Esophagus muscularis mucosa (tissue), 4 donors: ENCODE data around the gene DGCR6L. TPM values are rescaled to one million over a fixed set of nuclear protein-coding genes. Genes with fewer than 3 reads are reported as not detected.
"Not testable (repeated sequence)": the region's sequence is repeated elsewhere in the genome, so short reads cannot be mapped to it uniquely, and the experiment has no call there.

Source experiments
- DNase-seq: peaks from one replicate; pipeline ENCODE4 v3.0.0-alpha.2; 2017; ENCODE audit errors: extremely low spot score
- H3K27ac ChIP-seq, 4 donors: fragments of 200-600 bp; sonication (generic); replicated peaks in 1 of 4; 1 replicate in 3 of 4; 2 replicates in 1 of 4; pipeline ENCODE4 v1.5.1; 2016 to 2019; ENCODE audit warnings: mild to moderate bottlenecking in 1 of 4
- H3K27me3 ChIP-seq, 4 donors: fragments of 200-600 bp; sonication (generic); one replicate each; pipeline versions ENCODE4 v1.5.1 to v1.6.0; 2016 to 2019
- H3K36me3 ChIP-seq, 4 donors: fragments of 200-600 bp; sonication (generic); one replicate each; pipeline ENCODE4 v1.5.1; 2016 to 2019
- H3K4me1 ChIP-seq, 4 donors: fragments of 200-600 bp; sonication (generic); one replicate each; pipeline ENCODE4 v1.5.1; 2016 to 2019
- H3K4me3 ChIP-seq, 4 donors: fragments of 200-600 bp; sonication (generic); 1 replicate in 2 of 4; 2 replicates in 2 of 4; pipeline ENCODE4 v1.5.1; 2016 to 2019; ENCODE audit warnings: mild to moderate bottlenecking in 4 of 4, moderate library complexity in 1 of 4
- H3K9me3 ChIP-seq, 4 donors: fragments of 200-600 bp; sonication (generic); 1 replicate in 3 of 4; 2 replicates in 1 of 4; pipeline ENCODE4 v1.5.1; 2016 to 2019
- EP300 ChIP-seq: sonication (generic); formaldehyde crosslinking; IDR thresholded peaks from one replicate; pipeline ENCODE4 v1.6.1; 2017; ENCODE audit warnings: antibody characterized with exemption
- POLR2A ChIP-seq: fragments of 450-650 bp; IDR thresholded peaks from one replicate; pipeline ENCODE4 v1.6.1; 2017; ENCODE audit warnings: antibody characterized with exemption, moderate library complexity, mild to moderate bottlenecking, low read depth
- POLR2AphosphoS5 ChIP-seq, 2 donors: sonication (generic); formaldehyde crosslinking; IDR thresholded peaks; one replicate each; pipeline ENCODE4 v1.6.1; 2017; ENCODE audit warnings: antibody characterized with exemption in 2 of 2
- WGBS: methylation state at CpG from one replicate; pipeline ENCODE4 v1.1.5; 2018; 5-methylcytosine and 5-hydroxymethylcytosine counted together
- intact Hi-C: fragments of 100-400 bp; cut with DNase I; formaldehyde crosslinking; loops from one replicate; pipeline ENCODE4 v1.15.1; 2023
- total RNA-seq, 4 donors: library from RNA; depleted of rRNA; stranded (reverse); fragments of >200 nt; gene quantifications; one replicate each; pipeline versions ENCODE4 v1.1.0 to v1.2.1, GENCODE V29; 2016
- TF ChIP-seq, protein P1 (sequence below), 3 experiments: fragments of 200-600 bp in 2 of 3; fragments of 450-650 bp in 1 of 3; sonication (generic) in 2 of 3; IDR thresholded peaks; one replicate each; pipeline ENCODE4 v1.5.1; 2017 to 2019; ENCODE audit warnings: antibody characterized with exemption in 3 of 3, mild to moderate bottlenecking in 2 of 3, moderate library complexity in 1 of 3

Gene DGCR6L
- total RNA-seq, 4 donors from 2014 or later: 41.5 to 73.0 (median 52.9) TPM

DNA sequence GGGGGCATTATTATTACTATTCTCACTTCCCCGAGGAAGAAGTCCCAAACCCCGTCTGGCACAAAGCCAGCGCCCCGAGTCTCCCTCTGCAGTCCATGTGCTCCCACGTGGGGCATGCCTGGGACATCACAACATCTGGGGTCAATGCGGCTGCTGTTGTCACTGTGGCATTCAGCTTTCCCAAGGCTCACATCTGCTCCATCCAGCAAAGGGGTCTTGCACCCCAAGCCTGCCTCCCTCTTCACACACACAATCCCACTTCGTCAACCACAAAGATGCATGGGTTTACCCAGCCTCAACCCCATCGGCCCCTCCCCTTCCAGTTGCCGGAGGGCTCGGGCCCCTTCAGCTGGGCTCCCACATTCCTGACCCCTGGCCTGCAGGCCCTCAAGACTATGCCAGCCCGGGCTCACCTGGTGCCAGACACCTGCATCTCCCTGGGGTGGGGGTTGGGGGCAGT is 28.2 kb downstream of the DGCR6L start:
- Histone ChIP-seq H3K27me3 (peaks cover 0 to 20% (median 0%) of the 10 kb centered on the region in 4 donors), H3K9me3 (no peaks in the 10 kb centered on the region), H3K36me3 (no peaks in the 10 kb centered on the region), H3K4me3 (no peak overlapping the region), H3K4me1 (no peaks in the 10 kb centered on the region), H3K27ac (no peak overlapping the region)
- TF ChIP-seq, protein P1, sequence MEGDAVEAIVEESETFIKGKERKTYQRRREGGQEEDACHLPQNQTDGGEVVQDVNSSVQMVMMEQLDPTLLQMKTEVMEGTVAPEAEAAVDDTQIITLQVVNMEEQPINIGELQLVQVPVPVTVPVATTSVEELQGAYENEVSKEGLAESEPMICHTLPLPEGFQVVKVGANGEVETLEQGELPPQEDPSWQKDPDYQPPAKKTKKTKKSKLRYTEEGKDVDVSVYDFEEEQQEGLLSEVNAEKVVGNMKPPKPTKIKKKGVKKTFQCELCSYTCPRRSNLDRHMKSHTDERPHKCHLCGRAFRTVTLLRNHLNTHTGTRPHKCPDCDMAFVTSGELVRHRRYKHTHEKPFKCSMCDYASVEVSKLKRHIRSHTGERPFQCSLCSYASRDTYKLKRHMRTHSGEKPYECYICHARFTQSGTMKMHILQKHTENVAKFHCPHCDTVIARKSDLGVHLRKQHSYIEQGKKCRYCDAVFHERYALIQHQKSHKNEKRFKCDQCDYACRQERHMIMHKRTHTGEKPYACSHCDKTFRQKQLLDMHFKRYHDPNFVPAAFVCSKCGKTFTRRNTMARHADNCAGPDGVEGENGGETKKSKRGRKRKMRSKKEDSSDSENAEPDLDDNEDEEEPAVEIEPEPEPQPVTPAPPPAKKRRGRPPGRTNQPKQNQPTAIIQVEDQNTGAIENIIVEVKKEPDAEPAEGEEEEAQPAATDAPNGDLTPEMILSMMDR (IDR thresholded peaks at IDR 0.05): no peak
- TF ChIP-seq POLR2A: no peak
- TF ChIP-seq POLR2AphosphoS5 (IDR thresholded peaks at IDR 0.05): no peak
- no peak for TF ChIP-seq EP300
- no peak for DNase-seq
- 62% methylated on average over 11 of the region's 11 CpGs for whole genome bisulfite sequencing
- intact Hi-C loops: no loop called here

DNA sequence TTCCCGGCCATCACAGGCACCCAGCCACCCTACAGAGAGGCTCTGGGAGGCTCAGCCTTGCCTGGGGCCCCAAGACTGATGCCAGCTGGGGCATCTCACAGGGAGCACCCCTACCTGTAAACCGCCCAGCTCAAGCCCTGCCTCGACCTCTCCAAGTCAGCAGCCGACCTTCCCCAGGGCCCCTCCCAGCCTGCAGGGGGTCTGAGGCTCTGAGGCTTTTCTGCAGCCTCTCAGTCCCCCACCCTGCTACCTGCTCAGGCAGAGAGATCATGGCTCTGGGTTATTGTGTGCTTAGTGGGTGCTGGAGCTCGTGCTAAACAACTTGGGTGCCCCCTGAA is 28.6 kb downstream of the DGCR6L start:
- TF ChIP-seq POLR2A (no peak), EP300 (no peak), POLR2AphosphoS5 (IDR thresholded peaks at IDR 0.05) (no peak)
- TF ChIP-seq, protein P1 (IDR thresholded peaks at IDR 0.05): no peak
- Histone ChIP-seq H3K36me3 (no peaks in the 10 kb centered on the region), H3K27ac (no peak overlapping the region), H3K4me3 (no peak overlapping the region), H3K27me3 (peaks cover 0 to 24% (median 0%) of the 10 kb centered on the region in 4 donors), H3K9me3 (no peaks in the 10 kb centered on the region), H3K4me1 (no peaks in the 10 kb centered on the region)
- intact Hi-C loops: no loop called here
- 86% methylated on average over 2 of the region's 5 CpGs for WGBS
- no peak for DNase-seq

DNA sequence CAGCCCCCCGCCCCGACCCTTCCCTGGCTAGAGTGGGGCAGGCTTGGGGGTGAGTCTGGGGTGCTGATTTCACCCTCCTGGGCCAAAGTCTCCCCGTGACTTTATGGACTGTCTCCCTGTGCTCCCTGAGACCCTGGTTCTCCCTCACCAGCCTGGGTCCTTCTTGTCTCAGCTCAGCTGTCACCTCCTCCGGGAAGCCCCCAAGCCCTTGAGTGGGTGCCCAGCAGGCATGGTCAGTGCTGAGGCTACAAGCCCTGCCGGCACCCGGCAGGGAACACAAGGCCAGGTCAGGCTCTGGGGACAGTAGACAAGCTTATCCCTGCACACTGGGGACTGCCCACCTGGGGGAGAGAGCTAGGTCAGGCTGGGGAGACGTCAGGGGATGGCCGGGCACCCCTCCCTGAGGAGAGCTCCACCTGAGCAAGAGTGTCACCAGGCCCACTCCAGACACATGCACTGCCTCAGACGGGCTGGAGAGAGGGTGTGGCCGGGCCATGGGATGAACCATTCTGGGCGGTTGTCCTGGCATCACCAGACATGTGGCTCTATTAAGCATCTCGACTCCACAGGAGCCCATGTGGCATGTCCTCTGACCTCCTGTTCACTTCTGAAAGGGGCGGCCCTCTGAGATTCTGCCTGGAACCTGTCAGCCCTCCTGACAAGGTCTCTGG is 29.1 kb downstream of the DGCR6L start:
- H3K4me1 ChIP-seq: no peaks in the 10 kb centered on the region
- H3K9me3 ChIP-seq: no peaks in the 10 kb centered on the region
- no peak for DNase-seq
- TF ChIP-seq, protein P1 (IDR thresholded peaks at IDR 0.05): no peak
- TF ChIP-seq EP300 (no peak), POLR2A (no peak), POLR2AphosphoS5 (IDR thresholded peaks at IDR 0.05) (no peak)
- no peak overlapping the region for H3K4me3 ChIP-seq
- no peaks in the 10 kb centered on the region for H3K36me3 ChIP-seq
- 93% methylated on average over 5 of the region's 13 CpGs for WGBS
- intact Hi-C loops: no loop called here
- H3K27me3 ChIP-seq: peaks cover 0 to 24% (median 0%) of the 10 kb centered on the region in 4 donors
- no peak overlapping the region for H3K27ac ChIP-seq

DNA sequence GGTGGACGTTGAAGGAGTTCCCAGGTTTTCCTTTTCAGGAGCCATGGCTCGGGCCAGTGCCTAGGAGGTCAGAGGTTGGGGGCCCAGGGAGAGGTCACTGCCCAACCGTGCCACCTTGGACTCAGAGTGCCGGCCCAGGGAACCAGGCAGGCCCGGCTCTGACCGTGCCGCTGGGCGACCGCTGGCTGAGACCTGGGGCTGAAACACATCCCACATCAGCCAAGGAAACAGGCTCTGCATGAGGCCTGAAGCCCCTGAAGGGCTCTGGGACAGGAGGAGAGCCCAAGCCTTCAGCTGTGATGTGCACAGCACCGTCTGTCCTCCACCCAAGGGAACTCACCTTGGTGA is 29.8 kb downstream of the DGCR6L start:
- TF ChIP-seq EP300: no peak
- TF ChIP-seq, protein P1 (IDR thresholded peaks at IDR 0.05): no peak
- no peak for TF ChIP-seq POLR2A
- no peak for TF ChIP-seq POLR2AphosphoS5 (IDR thresholded peaks at IDR 0.05)
- Histone ChIP-seq H3K4me3 (no peak overlapping the region), H3K36me3 (no peaks in the 10 kb centered on the region), H3K27me3 (peaks cover 0 to 24% (median 0%) of the 10 kb centered on the region in 4 donors), H3K27ac (no peak overlapping the region), H3K9me3 (no peaks in the 10 kb centered on the region), H3K4me1 (no peaks in the 10 kb centered on the region)
- WGBS: 58% methylated on average over 3 of the region's 10 CpGs
- intact Hi-C loops: no loop called here
- no peak for DNase-seq

DNA sequence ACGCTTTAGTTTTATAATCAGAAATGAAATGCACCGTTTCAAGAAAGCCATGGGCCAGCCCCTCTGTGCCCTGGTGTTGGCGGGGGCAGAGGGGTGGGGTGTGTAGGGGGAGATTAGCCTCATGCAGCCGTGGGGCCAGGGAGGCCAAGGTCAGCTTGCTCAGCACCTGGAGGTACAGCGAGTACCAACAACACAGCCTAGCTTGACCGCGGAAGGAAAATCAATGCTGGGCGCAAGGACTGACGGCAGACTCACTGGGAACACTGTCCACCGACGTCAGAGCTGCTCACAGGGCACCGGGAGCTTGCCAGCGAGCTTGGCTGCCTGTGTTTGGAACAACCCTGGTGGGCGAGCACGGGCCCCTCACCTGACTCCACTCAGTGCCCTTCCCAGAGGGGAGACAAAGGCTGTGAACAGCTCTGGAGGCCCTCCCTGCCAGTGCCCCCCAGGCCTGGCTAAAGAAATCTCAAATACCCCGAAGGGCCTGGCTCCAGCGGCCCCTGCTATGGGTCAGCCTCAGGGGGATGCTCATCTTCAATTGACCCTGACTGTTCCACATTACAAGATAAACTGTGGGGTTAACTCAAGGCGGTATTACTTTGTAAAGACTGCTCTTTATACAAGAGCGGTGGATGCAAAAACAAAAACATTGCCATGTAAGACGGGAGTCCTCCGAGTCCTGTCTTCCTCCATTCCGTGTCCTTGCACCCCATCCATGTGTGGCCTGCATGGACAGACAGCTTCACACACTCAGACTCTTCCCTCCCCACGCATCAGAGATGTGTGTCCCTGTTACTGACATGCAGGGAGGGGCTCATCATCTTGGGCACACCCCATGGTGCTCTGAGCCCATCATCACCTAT is 30.4 kb downstream of the DGCR6L start:
- 86% methylated on average over 19 of the region's 23 CpGs for WGBS
- intact Hi-C loops, H3K27ac ChIP-seq, DNase-seq, H3K9me3 ChIP-seq, H3K4me1 ChIP-seq, H3K4me3 ChIP-seq, H3K36me3 ChIP-seq: not testable (repeated sequence)
- H3K27me3 ChIP-seq: peaks cover 0 to 24% (median 0%) of the 10 kb centered on the region in 4 donors

DNA sequence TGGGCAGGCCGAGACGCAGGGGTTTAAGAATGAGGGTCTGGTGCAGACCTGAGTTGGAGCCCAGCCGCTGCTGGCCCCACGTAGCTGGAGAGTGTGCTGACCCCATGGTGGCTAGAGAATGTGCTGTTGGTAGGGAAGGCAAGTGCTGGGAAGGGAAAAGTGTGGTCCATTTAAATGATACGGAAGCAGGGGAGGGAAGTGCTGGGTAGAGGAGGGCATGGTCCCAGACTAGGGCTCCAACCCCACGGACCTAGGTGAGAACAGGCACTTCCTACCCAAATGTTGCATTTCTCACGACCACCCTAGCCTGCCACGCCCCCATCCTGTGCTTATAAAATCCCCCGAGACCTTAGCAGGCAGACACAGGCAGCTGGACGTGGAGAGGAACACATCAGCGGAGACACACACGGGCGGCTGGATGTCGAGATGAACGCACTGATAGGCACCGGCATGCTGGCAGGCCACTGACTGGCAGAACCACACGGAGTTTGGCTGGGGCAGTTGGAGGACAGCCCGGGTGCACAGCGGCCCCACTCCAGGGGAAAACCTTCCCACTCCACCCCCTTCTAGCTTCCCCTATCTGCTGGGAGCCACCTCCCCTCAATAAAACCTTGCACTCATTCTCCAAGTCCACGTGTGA is 33.0 kb downstream of the DGCR6L start:
- DNase-seq, H3K27ac ChIP-seq, H3K9me3 ChIP-seq, H3K4me3 ChIP-seq, H3K4me1 ChIP-seq, H3K36me3 ChIP-seq, intact Hi-C loops: not testable (repeated sequence)
- WGBS: 82% methylated on average over 6 of the region's 20 CpGs
- H3K27me3 ChIP-seq: peaks cover 0 to 24% (median 0%) of the 10 kb centered on the region in 4 donors

DNA sequence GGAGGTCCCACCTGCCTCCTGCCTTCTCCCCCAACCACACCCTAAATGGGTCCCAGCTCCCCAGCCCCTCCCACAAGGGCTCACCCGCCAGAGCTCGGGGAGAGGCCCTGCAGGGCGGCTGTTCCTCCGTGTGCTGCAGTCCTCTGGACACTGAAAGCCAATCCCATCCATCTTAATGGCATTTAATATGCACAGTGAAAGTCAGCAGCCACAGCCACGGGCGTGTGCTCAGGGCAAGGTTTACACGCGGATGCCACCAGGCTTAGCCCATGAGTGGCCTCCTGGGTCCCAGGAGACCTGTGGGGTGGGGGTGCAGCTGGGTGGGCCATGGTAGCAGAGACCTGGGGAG is 33.6 kb downstream of the DGCR6L start:
- intact Hi-C loops, H3K27ac ChIP-seq, DNase-seq, H3K4me1 ChIP-seq, H3K4me3 ChIP-seq, H3K9me3 ChIP-seq, H3K36me3 ChIP-seq: not testable (repeated sequence)
- 33% methylated on average over 1 of the region's 8 CpGs for WGBS
- peaks cover 0 to 22% (median 0%) of the 10 kb centered on the region in 4 donors for H3K27me3 ChIP-seq
